Measurements from ENCODE around the gene CIB1.

DNA sequence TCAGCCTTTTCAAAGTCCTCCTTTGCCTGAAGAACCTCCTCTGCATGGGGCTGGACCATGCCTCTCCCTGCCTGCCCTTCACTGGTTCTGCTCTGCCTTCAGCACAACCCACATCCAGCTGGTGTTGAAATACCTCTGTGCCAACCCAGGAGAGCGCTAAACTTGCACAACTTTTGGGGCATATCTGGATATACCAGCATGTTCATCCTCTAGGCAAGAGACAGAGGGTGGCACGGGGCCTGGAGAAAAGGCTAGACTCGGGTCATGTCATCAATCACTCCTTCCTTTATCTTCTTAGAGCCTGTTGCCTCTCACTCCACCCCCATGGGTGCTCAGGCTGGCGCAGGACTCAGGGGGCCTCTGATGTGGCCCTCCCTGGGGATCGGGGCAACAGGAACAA, 27.9 kb downstream of the CIB1 start:
- TF ChIP-seq, protein P1, sequence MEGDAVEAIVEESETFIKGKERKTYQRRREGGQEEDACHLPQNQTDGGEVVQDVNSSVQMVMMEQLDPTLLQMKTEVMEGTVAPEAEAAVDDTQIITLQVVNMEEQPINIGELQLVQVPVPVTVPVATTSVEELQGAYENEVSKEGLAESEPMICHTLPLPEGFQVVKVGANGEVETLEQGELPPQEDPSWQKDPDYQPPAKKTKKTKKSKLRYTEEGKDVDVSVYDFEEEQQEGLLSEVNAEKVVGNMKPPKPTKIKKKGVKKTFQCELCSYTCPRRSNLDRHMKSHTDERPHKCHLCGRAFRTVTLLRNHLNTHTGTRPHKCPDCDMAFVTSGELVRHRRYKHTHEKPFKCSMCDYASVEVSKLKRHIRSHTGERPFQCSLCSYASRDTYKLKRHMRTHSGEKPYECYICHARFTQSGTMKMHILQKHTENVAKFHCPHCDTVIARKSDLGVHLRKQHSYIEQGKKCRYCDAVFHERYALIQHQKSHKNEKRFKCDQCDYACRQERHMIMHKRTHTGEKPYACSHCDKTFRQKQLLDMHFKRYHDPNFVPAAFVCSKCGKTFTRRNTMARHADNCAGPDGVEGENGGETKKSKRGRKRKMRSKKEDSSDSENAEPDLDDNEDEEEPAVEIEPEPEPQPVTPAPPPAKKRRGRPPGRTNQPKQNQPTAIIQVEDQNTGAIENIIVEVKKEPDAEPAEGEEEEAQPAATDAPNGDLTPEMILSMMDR (IDR thresholded peaks at IDR 0.05) = no peak
- no peak for TF ChIP-seq POLR2A (IDR thresholded peaks at IDR 0.05)
